ENCODE measurements around the gene CENPV.

The CENPV gene

DNA sequence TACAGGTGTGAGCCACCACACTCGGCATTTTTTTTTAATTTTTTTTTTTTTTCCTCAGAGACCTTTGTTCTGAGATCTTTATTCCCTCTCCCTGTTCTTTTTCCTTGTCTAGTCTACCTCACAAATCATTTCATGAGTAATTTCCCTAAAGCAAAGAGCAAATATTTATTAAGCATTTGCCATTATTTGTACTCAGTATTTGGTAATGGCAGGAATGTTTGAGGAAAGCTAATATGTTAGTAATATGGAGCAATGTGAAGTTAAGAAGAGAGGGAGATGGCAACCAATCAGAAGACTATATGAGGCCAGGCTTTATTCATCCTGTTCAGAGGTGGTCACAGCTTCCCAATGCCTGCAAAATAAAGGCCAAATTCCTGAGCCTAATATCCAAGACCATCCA is 13.3 kb downstream of the CENPV start:
- TF ChIP-seq GATA2 (IDR thresholded peaks at IDR 0.05; ENCODE audit: low read depth, low read length) (no peak), GATA3 (IDR thresholded peaks at IDR 0.05; ENCODE audit: low read depth, low read length) (no peak)

DNA sequence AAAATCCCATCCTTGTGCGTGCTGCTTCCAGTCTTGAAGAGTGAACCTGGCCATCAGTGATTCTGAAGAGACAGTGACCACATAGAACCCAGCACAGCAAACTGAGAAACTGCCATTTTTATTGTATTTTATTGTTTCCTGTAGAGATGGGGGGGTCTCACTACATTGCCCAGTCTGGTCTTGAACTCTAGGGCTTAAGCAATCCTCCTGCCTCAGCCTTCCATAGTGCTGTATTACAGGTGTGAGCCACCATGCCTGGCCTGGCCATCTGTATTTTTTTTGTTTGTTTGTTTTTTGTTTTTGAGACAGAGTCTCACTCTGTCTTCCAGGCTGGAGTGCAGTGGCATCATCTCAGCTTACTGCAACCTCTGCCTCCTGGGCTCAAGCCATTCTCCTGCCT is 13.9 kb downstream of the CENPV start:
- TF ChIP-seq GATA3 (IDR thresholded peaks at IDR 0.05; ENCODE audit: low read depth, low read length) (no peak), GATA2 (IDR thresholded peaks at IDR 0.05; ENCODE audit: low read depth, low read length) (no peak)

DNA sequence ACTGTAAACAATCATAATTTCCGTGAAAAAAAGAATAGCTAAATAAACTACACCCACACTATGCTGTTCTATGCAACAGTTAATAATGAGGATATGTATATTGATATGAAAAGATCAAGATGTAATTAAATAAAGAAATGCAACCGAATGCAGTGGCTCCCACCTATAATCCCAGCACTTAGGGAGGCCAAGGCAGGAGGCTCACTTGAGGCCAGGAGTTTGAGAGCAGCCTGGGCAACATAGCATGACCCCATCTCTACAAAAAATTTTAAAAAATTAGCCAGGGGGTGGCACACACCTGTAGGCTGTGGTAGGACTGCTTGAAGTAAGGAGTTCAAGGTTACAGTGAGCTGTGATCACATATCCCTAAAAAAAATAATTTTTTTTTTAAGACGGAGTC is 14.9 kb downstream of the CENPV start:
- no peak for TF ChIP-seq GATA3 (IDR thresholded peaks at IDR 0.05; ENCODE audit: low read depth, low read length)

DNA sequence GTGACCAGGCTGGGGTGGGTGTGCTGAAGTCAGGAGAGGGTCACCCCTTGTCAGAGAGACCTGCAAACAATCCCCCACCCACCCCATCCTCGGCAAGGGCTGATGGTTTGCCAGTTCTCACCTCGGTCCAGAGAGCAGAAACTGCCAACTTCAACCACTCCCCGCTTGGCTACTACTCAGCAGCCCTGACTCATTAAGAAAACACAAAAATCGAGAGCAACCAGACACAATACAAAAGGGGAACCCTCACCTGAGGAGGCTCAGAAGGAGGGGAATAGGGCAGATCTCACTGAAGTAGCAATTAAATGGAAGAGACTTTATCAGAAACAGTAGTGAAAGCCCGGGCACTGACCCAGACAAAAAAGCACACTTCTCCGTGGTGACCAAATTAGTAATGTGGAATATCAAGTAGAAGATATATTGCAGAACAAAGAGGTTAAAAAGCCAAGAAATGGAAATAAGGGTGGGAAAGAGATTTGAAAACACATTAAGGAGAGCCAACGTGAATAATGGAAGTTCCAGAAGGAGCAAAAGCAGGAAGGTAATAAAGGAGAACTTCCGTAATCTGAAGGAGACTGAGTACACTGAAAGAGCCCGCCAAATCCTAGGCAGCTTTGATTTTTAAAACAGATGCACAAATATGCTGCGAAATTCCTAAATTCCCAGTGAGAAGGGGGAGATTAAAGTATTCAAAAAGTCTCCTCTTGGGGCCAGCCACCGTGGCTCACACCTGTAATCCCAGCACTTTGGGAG is 23.6 kb downstream of the CENPV start:
- TF ChIP-seq GATA3 (IDR thresholded peaks at IDR 0.05; ENCODE audit: low read depth, low read length) (no peak), GATA2 (IDR thresholded peaks at IDR 0.05; ENCODE audit: low read depth, low read length) (no peak)

DNA sequence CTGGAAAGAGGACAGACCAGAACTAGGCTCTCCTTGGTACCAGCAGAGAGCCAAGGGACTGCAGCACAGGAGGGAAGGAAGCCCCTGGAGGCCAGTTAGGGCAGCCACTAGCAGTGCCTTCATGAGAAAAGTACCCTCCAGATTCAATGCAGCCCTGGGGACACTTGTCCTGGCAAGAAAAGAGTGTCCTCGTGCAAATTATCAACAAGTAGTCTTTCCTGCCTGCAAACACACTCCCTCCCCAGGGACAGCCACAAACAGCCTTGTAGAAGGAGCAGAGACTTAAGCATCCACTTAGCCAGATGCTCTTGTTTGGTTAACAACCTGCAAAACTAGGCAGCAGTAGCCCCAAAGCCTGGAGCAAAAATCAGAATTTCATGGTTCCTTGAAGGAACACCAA is 24.3 kb downstream of the CENPV start:
- TF ChIP-seq GATA2 (IDR thresholded peaks at IDR 0.05; ENCODE audit: low read depth, low read length) (no peak), GATA3 (IDR thresholded peaks at IDR 0.05; ENCODE audit: low read depth, low read length) (no peak)

DNA sequence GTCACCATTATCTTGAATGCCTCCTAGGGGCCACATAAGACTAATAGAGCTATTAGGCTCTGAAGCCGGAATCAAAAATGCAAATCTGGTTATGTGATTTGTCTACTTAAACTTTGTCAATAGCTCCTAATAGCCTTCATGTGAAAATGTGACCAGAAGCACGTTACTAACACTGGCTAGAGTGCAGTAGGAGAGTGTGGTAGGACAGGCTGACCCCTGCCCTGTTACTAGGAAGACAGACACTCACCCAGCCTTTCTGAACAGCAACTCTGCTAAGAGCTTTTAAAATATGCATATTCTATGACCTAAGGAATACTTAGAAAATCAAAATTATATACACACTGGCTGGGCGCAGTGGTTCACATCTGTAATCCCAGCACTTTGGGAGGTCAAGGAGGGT is 26.3 kb downstream of the CENPV start:
- TF ChIP-seq GATA2 (IDR thresholded peaks at IDR 0.05; ENCODE audit: low read depth, low read length) = no peak
- no peak for TF ChIP-seq GATA3 (IDR thresholded peaks at IDR 0.05; ENCODE audit: low read depth, low read length)

DNA sequence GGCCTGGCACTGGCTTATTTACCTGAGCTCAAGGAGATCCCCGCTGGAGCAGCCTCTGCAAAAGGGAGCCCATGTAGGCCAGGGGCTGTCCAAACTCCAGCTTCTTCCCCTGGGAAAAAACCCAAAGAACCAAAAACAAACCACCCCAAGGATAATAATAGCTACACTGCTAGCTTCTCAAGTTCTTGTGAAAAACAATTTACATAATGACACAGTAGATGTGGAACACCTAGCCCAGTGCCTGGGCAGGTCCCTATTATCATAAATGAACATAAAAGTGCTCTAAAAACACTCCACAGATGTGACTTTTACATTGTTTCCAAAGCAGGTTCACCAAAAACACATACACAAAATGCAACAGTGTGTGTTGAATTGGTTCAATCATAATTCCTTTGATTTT is 27.3 kb downstream of the CENPV start:
- TF ChIP-seq GATA2 (IDR thresholded peaks at IDR 0.05; ENCODE audit: low read depth, low read length) (no peak), GATA3 (IDR thresholded peaks at IDR 0.05; ENCODE audit: low read depth, low read length) (no peak)

DNA sequence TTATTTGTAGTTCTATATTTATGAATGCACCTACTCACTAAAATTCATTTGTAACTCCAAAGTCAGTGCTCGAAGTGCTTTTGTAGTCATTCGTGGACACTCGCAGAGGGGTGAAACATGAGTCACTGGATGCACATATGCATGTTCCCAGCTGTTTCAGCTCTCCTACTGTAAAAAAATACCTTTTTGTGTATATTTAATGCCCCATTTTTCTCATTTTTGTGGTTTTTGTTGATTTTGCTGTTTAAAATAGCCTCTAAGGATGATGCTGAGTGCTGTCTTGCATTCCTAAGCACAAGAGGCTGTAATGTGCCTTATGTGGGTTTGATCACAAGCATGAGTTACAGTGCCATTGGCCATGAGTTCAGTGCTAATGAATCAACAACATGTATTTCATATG is 30.6 kb downstream of the CENPV start:
- TF ChIP-seq GATA2 (IDR thresholded peaks at IDR 0.05; ENCODE audit: low read depth, low read length) (no peak), GATA3 (IDR thresholded peaks at IDR 0.05; ENCODE audit: low read depth, low read length) (no peak)

DNA sequence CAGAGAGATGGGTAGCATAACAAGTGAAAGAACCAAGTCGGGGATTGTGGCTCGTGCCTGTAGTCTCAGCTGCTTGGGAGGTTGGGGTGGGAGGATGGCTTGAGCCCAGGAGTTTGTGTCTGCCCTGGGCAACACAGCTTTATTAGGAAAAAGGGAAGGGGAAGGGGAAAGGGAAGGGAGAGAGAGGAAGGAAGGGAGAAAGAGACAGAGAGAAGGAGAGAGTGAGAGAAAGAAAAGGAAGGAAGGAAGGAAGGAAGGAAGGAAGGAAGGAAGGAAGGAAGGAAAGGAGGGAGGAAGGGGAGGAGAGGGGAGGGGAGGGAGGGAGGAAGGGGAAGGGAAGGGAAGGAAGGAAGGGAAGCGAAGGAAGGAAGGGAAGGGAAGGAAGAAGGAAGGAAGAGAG is 33.3 kb downstream of the CENPV start:
- no peak for TF ChIP-seq GATA2 (IDR thresholded peaks at IDR 0.05; ENCODE audit: low read depth, low read length)
- TF ChIP-seq GATA3 (IDR thresholded peaks at IDR 0.05; ENCODE audit: low read depth, low read length) = no peak

DNA sequence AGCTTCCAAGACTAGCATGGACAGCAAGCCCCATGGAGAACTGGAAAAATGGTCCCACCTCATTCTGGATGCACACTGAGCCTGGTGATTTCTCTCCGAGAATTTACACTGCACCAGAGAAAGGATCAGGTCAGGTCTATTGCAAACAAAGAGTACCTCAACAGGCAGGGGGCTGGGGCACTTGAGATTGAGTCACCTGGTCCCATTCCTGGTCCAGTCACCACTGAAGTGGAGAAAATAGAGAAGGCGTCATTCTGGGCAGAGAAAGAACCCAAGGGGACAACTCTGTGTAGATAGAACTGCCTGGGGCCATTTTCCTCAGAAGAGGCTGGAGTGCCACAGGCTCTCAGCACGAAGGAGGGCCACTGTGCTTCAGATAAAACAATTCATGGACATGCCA is 38.4 kb downstream of the CENPV start:
- no peak for TF ChIP-seq GATA3 (IDR thresholded peaks at IDR 0.05; ENCODE audit: low read depth, low read length)
- no peak for TF ChIP-seq GATA2 (IDR thresholded peaks at IDR 0.05; ENCODE audit: low read depth, low read length)

DNA sequence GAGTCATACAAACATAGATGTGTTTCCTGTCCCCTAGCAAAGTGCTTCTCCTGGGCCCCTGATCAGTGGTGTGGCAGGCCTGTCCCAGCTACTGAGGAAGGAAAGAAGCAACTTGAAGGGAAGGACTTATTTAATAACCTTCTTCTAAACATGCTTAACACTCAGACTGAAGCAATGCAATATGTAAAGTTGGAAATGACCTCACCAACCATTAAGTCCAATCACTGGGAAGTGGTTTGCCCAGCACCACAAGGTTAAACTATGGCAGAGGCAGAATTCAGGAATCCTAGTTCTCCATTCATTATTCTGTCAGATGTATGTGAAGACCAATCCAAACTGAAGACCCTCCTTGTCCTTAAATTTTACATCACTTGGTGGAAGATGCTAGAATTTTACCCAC is 39.1 kb downstream of the CENPV start:
- TF ChIP-seq GATA2 (IDR thresholded peaks at IDR 0.05; ENCODE audit: low read depth, low read length) (no peak), GATA3 (IDR thresholded peaks at IDR 0.05; ENCODE audit: low read depth, low read length) (no peak)

DNA sequence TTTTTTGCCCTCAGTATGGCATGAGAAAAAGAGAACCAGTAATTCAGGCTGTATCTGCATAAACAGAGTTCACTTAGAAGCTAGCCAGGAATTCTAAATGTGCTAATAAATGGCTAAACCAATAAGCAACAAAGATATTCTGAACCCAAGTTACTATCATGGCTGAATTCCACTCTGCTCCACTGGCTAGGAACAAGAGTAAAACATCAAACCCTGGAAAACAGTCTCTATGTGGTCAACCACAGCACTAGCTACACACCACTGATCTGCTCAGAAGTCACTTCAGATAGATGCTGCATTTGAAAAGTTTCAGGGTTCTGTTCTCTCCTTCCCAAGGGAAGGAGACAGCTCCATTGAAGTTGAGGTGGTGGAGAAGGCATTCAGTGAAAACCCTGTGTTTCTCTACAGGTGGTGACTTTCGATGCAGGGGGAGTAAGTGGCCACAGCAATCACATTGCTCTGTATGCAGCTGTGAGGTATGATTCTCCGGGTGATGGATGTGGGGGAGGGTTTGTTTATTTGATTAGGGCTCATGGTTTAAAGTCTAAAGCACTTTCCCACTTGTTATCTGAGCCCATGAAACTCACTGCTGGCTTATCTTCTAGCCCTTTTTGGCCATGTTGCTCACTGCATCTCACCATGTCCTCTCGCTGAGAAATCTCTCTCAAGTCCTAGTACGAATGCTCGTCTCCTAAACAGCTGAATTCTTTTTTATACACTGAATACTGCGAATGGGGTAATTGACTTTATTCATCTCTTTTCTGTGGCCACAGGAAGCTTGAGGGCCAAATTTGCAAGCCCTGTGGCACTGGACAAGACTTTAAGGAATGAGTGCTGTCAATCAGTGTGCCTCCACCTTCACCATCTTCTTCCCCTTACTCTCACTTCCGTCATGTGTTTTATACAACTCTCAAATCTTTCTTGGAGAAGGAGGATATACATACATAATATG is 39.9 kb downstream of the CENPV start:
- TF ChIP-seq GATA3 (IDR thresholded peaks at IDR 0.05; ENCODE audit: low read depth, low read length) = no peak
- no peak for TF ChIP-seq GATA2 (IDR thresholded peaks at IDR 0.05; ENCODE audit: low read depth, low read length)

DNA sequence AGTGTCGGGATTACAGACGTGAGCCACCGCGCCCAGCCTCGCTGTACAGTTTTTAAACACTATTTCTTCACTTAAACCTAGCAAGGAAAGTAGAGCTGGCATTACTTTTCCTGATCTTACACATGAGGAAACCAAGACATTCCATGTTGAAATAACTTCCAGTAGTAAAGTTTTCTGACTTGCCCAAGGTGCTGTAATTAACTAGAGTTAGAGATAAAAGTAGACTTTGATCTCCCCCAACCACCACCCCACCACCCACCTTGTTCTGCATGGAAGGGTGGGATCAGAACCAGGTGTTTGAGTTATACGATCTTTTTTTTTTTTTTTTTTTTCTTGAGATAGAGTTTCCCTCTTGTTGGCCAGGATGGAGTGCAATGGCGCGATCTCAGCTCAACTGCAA is 47.1 kb downstream of the CENPV start:
- TF ChIP-seq GATA3 (IDR thresholded peaks at IDR 0.05; ENCODE audit: low read depth, low read length) (no peak), GATA2 (IDR thresholded peaks at IDR 0.05; ENCODE audit: low read depth, low read length) (no peak)

DNA sequence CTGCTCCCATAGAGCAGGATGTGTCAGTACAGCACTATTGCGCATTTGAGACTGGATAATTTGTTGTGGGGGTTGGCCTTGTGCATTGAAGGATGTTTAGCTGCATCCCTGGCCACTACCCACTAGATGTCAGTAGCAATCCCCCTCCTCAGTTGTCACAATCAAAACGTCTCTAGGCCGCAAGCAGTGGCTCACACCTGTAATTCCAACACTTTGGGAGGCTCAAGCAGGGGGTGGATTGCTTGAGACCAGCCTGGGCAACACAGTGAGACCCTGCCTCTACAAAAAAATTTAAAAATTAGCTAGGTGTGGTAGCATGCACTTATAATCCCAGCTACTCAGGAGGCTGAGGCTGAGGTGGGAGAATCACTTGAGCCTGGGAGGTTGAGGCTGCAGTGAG is 48.4 kb downstream of the CENPV start:
- TF ChIP-seq GATA2 (IDR thresholded peaks at IDR 0.05; ENCODE audit: low read depth, low read length) (no peak), GATA3 (IDR thresholded peaks at IDR 0.05; ENCODE audit: low read depth, low read length) (no peak)

DNA sequence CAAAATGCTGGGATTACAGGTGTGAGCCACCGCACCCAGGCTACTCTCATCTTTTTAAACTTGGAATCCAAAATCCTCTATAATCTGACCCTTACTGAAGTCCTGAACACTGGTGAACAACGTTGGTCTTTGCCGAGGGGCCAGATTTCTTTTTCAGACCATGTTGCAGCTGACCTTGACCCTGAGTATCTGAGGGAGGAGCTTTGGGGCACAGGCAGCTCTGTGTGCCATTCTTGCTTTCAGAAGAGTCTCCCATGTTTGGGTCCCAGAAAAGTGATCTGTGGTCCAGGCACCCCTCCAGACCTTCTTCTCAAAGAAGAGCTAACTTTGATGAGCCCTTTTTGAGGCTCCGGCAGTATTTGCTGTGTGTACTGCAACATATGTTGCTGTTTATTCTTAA is 50.4 kb downstream of the CENPV start:
- TF ChIP-seq GATA2 (IDR thresholded peaks at IDR 0.05; ENCODE audit: low read depth, low read length) (no peak), GATA3 (IDR thresholded peaks at IDR 0.05; ENCODE audit: low read depth, low read length) (no peak)

Measured in SH-SY5Y (cell line).